ENCODE results near the gene COX6B2.

The COX6B2 gene

GRCh38 chr19:55389386-55390317 lies 35.1 kb upstream of the COX6B2 start:
- POLR2A ChIA-PET = interaction anchor here (0.7 to 7.3 kb wide), 11 partner anchors 10 to 130 kb away, joined by 3 to 78 read pairs (median 7); partner anchors contain the start of genes KMT5C, UBE2S and ZNF628
- H3K36me3 ChIP-seq (ENCODE audit: control insufficient read depth in 2 of 2, insufficient read depth in 1 of 2, low read length in 2 of 2) = peaks cover 8 to 59% of the 10 kb centered on the region in 2 experiments

More at GRCh38 chr19:55389386-55390317, 35.1 kb upstream of the COX6B2 start:
- TF ChIP-seq ZNF184 (tag by site-specific recombination; IDR thresholded peaks at IDR 0.05) (no peak), ZNF146 (tag by site-specific recombination; IDR thresholded peaks at IDR 0.05) (no peak), PBX3 (CRISPR knock-in tag; IDR thresholded peaks at IDR 0.05) (no peak), TSHZ1 (tag by site-specific recombination; IDR thresholded peaks at IDR 0.05; ENCODE audit: borderline replicate concordance) (no peak), ZNF248 (tag by site-specific recombination; IDR thresholded peaks at IDR 0.05) (no peak), ZNF707 (tag by site-specific recombination; IDR thresholded peaks at IDR 0.05) (no peak), ZNF529 (tag by site-specific recombination; IDR thresholded peaks at IDR 0.05; ENCODE audit: insufficient replicate concordance) (no peak), ZNF2 (tag by site-specific recombination; IDR thresholded peaks at IDR 0.05) (no peak), GLI4 (tag by site-specific recombination; IDR thresholded peaks at IDR 0.05) (no peak), ZNF585B (tag by site-specific recombination; IDR thresholded peaks at IDR 0.05) (no peak), ZNF654 (tag by site-specific recombination; IDR thresholded peaks at IDR 0.05; ENCODE audit: low read depth) (no peak), ZNF26 (tag by site-specific recombination; IDR thresholded peaks at IDR 0.05) (no peak), ZNF747 (tag by site-specific recombination; IDR thresholded peaks at IDR 0.05) (no peak), BCL6B (tag by site-specific recombination; IDR thresholded peaks at IDR 0.05) (no peak)
- peak overlapping the region; percentile 34; the same call in 1 of the 2 replicates for H3K27ac ChIP-seq (ENCODE audit: extremely low read depth, low read depth, low read length)
- peaks cover 29% of the 10 kb centered on the region for H3K4me1 ChIP-seq (ENCODE audit: control insufficient read depth, insufficient read depth, low read length)
- no peak overlapping the region for H3K4me3 ChIP-seq (ENCODE audit: low read depth, low read length)
- H3K9me3 ChIP-seq (ENCODE audit: control insufficient read depth, insufficient read depth, low read depth, low read length) = no peaks in the 10 kb centered on the region
- CTCF ChIA-PET = interaction anchor here (1.0 to 4.4 kb wide), 6 partner anchors 51 to 248 kb away, joined by 3 to 20 read pairs (median 4); no protein-coding TSS in a partner anchor

Data from HEK293 (cell line).